HUES48 (cell line): ENCODE results near the gene OR4D9.
"Not testable (repeated sequence)": the region's sequence is repeated elsewhere in the genome, so short reads cannot be mapped to it uniquely, and the experiment has no call there.

Source experiments
- H3K27ac ChIP-seq: one replicate; pipeline ENCODE4 v1.7.0; 2013; ENCODE audit warnings: low read depth, low read length, inconsistent platforms
- H3K27me3 ChIP-seq: 2 replicates; pipeline ENCODE4 v1.6.1; 2013; ENCODE audit warnings: mild to moderate bottlenecking, low read length; ENCODE audit not compliant: control insufficient read depth, insufficient read depth
- H3K36me3 ChIP-seq: 2 replicates; pipeline ENCODE4 v1.6.1; 2013; ENCODE audit warnings: low read length; ENCODE audit not compliant: control insufficient read depth, insufficient read depth
- H3K4me1 ChIP-seq: 2 replicates; pipeline ENCODE4 v1.6.1; 2013; ENCODE audit warnings: mild to moderate bottlenecking, low read length; ENCODE audit not compliant: control insufficient read depth, insufficient read depth
- H3K4me3 ChIP-seq: 2 replicates; pipeline ENCODE4 v1.5.1; 2013; ENCODE audit warnings: mild to moderate bottlenecking, low read depth, low read length
- H3K9ac ChIP-seq: 2 replicates; pipeline ENCODE4 v1.6.1; 2013; ENCODE audit warnings: mild to moderate bottlenecking, low read depth, low read length, moderate library complexity
- H3K9me3 ChIP-seq: 2 replicates; pipeline ENCODE4 v1.6.1; 2013; ENCODE audit warnings: low read length; ENCODE audit not compliant: control insufficient read depth, insufficient read depth

Gene OR4D9

DNA sequence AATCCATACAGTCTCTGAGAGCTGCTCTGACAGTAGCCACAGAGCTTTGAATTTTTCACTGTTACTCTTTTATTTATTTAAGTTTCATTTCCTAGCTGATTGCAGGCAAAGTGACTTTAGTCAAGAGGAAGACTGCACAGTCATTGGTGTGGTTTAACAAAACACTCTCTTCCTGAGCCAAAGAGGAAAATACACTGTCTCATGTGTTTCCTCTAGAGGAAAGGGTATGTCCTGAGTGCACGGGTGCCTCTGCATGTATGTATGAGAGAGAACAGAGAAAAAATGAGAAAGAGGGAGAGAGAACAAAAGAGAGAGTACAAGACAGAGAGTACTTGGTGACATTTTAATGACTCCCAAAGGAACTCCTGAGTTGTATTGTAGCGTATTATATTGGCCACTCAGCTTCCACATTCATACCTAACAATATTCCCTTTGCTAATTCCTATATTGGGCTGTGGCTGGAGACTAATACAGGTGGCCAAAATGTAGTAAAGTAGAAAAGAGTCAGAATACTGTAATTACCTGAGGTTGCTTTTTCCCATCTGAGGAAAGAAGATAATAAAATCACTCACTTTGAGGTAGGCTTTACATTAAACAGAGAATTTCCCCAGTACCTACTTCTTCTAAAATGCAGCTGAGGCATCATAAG lies at the start of gene OR4D9:
OR4D9 (plus strand) TSS at position 599 of the 649 bp plus-strand sequence. CDS start 3,374 bp downstream, outside the sequence.
- no peaks in the 10 kb centered on the region for H3K4me1 ChIP-seq
- H3K27me3 ChIP-seq = no peaks in the 10 kb centered on the region
- H3K9ac ChIP-seq = no peak within 1 kb of the TSS
- H3K36me3 ChIP-seq = no peaks in the 10 kb centered on the region
- H3K4me3 ChIP-seq = no peak within 1 kb of the TSS
- H3K9me3 ChIP-seq = no peaks in the 10 kb centered on the region
- H3K27ac ChIP-seq = no peak within 1 kb of the TSS

DNA sequence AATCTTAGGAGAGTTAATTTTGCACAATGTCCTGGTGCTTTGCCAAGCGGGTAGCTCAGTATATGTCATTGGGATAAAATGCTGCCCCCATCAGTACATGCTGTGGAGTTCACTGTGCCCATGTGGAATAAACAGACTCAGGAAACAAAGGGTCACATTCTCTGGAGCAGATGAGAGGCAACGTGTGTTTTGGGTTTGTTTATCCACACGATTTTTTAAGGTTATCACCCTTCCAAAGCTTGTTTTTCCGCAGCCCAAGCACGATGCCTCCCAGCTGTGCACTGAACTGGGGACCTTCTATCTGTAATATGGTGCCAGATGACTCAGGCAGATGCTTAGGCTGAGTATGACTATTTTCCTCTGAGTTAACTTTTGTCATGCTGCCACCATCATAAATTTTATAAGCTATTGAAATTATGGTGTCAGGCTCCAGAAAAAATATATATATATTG lies 48.1 kb upstream of the OR4D9 start:
- Histone ChIP-seq H3K4me3 (no peak overlapping the region), H3K9ac (no peak overlapping the region), H3K36me3 (no peaks in the 10 kb centered on the region), H3K9me3 (no peaks in the 10 kb centered on the region), H3K4me1 (no peaks in the 10 kb centered on the region), H3K27ac (no peak overlapping the region), H3K27me3 (no peaks in the 10 kb centered on the region)

GRCh38 chr11:59473015-59473414 lies 38.3 kb upstream of the OR4D9 start, which contains the start of gene OR4D10:
OR4D10 (plus strand) TSS chr11:59473315; CDS start chr11:59477430, 4,115 bp downstream.
- Histone ChIP-seq H3K9me3 (no peaks in the 10 kb centered on the region), H3K9ac (no peak within 1 kb of the TSS), H3K27ac (no peak within 1 kb of the TSS), H3K36me3 (no peaks in the 10 kb centered on the region), H3K4me3 (no peak within 1 kb of the TSS), H3K4me1 (no peaks in the 10 kb centered on the region), H3K27me3 (no peaks in the 10 kb centered on the region)

DNA sequence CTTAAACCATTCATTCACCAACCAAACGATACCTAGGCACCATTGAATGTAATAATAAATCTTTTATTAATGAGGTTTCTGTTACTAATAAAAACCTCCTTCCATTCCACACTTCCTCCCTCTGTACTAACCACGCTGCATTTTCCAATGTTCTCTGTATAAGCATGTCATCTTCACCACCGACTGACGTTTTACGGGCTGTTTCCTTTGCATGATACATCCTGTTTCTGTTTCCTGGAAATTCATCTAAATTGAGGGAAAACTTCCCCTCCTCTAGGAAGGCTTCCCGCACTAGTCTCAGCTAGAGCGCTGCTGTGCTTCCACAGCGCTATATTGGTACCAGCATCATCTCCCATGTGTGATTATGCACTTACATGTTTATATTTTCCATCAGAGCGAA lies 36.2 kb upstream of the OR4D9 start:
- Histone ChIP-seq H3K9me3 (no peaks in the 10 kb centered on the region), H3K27ac (no peak overlapping the region), H3K9ac (no peak overlapping the region), H3K4me3 (no peak overlapping the region), H3K4me1 (no peaks in the 10 kb centered on the region), H3K36me3 (no peaks in the 10 kb centered on the region), H3K27me3 (no peaks in the 10 kb centered on the region)

DNA sequence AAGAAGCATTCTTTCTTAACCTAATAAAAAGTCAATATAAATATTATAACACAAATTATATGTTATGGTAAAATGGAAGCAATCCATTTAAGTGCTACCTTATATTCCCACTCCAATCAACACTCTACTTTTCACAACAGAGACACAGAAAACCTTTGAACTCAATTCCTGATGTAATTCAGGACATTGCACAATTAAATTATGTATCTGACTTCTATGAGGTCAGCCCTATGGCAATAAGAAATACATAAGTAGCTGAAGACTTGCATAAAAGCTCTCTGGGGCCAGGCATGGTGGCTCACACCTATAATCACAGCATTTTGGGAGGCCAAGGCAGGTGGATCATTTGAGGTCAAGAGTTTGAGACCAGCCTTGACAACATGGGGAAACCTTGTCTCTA lies 31.4 kb upstream of the OR4D9 start:
- no peaks in the 10 kb centered on the region for H3K36me3 ChIP-seq
- no peaks in the 10 kb centered on the region for H3K9me3 ChIP-seq
- no peak overlapping the region for H3K27ac ChIP-seq
- H3K27me3 ChIP-seq = no peaks in the 10 kb centered on the region
- no peaks in the 10 kb centered on the region for H3K4me1 ChIP-seq
- no peak overlapping the region for H3K4me3 ChIP-seq
- no peak overlapping the region for H3K9ac ChIP-seq

DNA sequence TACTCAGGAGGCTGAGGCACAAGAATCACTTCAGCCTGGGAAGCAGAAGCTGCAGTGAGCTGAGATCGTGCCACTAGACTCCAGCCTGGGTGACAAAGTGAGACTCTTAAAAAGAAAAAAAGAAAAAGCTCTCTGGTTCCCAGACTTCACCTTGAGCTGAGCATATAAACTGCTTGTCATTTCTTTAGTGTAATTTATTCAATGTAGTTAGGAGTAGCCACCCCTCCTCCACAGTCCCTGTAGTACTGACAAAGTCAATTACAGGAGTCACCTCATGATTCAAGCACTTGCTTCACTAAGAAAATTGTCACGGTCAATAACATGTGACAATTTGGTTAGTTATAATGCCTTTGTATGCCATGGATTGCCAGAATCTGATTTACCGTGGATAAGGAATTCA lies 31.0 kb upstream of the OR4D9 start:
- no peak overlapping the region for H3K27ac ChIP-seq
- H3K4me1 ChIP-seq = no peaks in the 10 kb centered on the region
- no peak overlapping the region for H3K4me3 ChIP-seq
- no peak overlapping the region for H3K9ac ChIP-seq
- no peaks in the 10 kb centered on the region for H3K36me3 ChIP-seq
- no peaks in the 10 kb centered on the region for H3K9me3 ChIP-seq
- H3K27me3 ChIP-seq = no peaks in the 10 kb centered on the region

DNA sequence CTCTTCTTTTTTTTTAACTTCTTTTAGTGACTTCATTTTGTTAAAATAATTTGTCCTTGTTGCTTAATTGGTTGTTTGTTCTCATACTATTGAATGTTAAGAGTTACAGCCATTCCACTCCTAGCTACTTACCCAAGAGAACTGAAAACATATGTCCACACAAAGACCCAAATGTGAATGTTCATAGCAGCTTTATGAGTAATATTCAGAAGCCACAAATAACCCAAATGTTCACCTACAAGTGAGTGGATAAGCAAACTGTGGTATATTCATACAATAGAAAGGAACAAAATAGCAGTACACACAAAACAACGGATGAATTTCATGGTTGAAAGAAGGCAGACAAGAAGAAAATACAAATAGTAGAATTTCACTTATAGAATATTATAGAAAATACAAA lies 9.4 kb upstream of the OR4D9 start:
- Histone ChIP-seq H3K36me3 (no peaks in the 10 kb centered on the region), H3K4me3 (no peak overlapping the region), H3K27ac (no peak overlapping the region), H3K9me3 (no peaks in the 10 kb centered on the region), H3K4me1 (no peaks in the 10 kb centered on the region), H3K9ac (no peak overlapping the region), H3K27me3 (no peaks in the 10 kb centered on the region)

- no peaks in the 10 kb centered on the region for H3K27me3 ChIP-seq
- H3K4me1 ChIP-seq = no peaks in the 10 kb centered on the region
- no peak within 1 kb of the TSS for H3K4me3 ChIP-seq
- no peak within 1 kb of the TSS for H3K9ac ChIP-seq
- no peaks in the 10 kb centered on the region for H3K36me3 ChIP-seq
- H3K27ac ChIP-seq = no peak within 1 kb of the TSS
- no peaks in the 10 kb centered on the region for H3K9me3 ChIP-seq
Measured at GRCh38 chr11:59503276-59503675, 8.1 kb upstream of the OR4D9 start, which contains the start of gene OR4D11. OR4D11 (plus strand) TSS chr11:59503576; CDS start chr11:59503576, 0 bp downstream.

DNA sequence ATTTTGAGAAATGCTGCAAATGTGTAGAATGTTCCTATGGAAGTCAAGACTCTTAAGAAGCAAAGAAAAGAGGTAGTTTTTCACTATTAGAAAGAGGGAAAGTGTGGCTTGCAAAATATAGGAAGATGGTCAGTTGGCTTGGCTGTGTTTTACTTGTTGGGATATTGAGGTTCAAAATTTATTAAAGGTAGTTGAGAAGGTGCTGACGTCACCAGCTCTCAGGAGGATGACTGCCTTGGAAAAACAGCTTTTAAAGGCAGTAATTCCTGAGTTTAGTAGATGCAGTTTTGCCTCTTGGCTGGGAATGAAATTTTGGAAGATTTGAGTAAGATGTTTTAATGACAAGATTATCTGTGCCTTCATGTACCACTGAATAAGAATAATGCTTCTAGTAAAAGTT lies 336 bp downstream of the OR4D9 start:
- H3K27ac ChIP-seq = no peak overlapping the region
- H3K9ac ChIP-seq = no peak overlapping the region
- no peaks in the 10 kb centered on the region for H3K9me3 ChIP-seq
- no peaks in the 10 kb centered on the region for H3K36me3 ChIP-seq
- no peaks in the 10 kb centered on the region for H3K4me1 ChIP-seq
- H3K27me3 ChIP-seq = no peaks in the 10 kb centered on the region
- H3K4me3 ChIP-seq = no peak overlapping the region

GRCh38 chr11:59520139-59520538 lies 8.8 kb downstream of the OR4D9 start:
- H3K27me3 ChIP-seq = not testable (repeated sequence)

DNA sequence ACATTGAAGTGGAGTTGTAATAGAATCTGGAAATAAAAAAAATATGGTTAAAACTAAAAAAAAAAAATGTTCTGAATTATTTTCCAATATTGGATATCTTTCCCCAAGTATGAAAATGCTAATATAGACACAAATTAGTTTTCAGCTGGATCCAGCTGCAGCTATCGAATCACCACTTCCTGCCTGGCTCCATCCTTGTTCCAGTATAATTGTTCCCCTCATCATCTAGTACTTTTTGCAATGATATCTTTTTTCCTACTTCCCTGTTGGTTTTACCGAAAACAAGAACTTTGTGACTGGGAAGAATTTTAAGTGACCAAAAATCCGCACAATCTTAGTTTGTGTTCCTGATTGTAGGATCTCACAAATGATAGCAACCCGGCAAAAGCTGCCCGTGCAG lies 9.4 kb downstream of the OR4D9 start:
- Histone ChIP-seq H3K27me3 (no peaks in the 10 kb centered on the region), H3K4me1 (no peaks in the 10 kb centered on the region)

More at GRCh38 chr11:59520139-59520538, 8.8 kb downstream of the OR4D9 start:
- H3K36me3 ChIP-seq, H3K27ac ChIP-seq, H3K4me3 ChIP-seq, H3K9ac ChIP-seq, H3K9me3 ChIP-seq, H3K4me1 ChIP-seq: not testable (repeated sequence)

More for the DNA sequence above, 9.4 kb downstream of the OR4D9 start:
- no peaks in the 10 kb centered on the region for H3K9me3 ChIP-seq
- H3K4me3 ChIP-seq = no peak overlapping the region
- no peak overlapping the region for H3K9ac ChIP-seq
- no peak overlapping the region for H3K27ac ChIP-seq
- H3K36me3 ChIP-seq = no peaks in the 10 kb centered on the region
